ENCODE results near the gene GNAL. TPM values are rescaled to one million over a fixed set of nuclear protein-coding genes. Genes with fewer than 3 reads are reported as not detected.

Gene GNAL
- total and polyA plus RNA-seq, 2 of the 4 experiments (the other 2 are of a cell fraction) = 0.15 to 0.36 TPM

DNA sequence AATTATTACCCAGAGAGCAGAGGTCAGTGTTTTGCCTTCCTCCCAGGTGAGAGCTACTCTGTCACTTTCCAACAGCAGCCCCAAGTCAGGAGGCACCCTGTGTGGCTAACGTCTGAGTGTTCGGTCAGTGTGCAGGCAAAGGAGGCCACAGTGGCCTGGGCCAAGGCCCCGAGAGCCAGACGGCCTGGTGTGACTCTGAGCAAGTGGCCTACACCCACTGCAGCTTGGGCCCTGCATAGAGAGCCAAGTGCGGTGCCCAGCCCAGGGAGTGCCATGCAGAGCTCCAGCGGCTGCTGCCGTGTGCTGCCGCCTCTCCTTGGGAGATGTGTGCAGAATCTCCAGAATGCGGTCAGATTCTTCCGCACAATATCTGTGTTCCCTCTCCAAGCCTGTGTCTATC is 70.4 kb downstream of the GNAL start:
- TF ChIP-seq NFE2L2 (IDR thresholded peaks at IDR 0.05; ENCODE audit: low read depth, low read length) (no peak), RCOR1 (IDR thresholded peaks at IDR 0.05; ENCODE audit: insufficient replicate concordance, low read length) (no peak), CEBPB (IDR thresholded peaks at IDR 0.05; ENCODE audit: low read depth, low read length) (no peak), MAFK (IDR thresholded peaks at IDR 0.05; ENCODE audit: low read depth, low read length) (no peak), FOS (IDR thresholded peaks at IDR 0.05; ENCODE audit: low read depth, low read length) (no peak), MAZ (IDR thresholded peaks at IDR 0.05; ENCODE audit: borderline replicate concordance, low read depth, low read length) (no peak), RAD21 (IDR thresholded peaks at IDR 0.05; ENCODE audit: low read length) (no peak), CHD1 (IDR thresholded peaks at IDR 0.05; ENCODE audit: low read depth, low read length) (no peak), POLR2A (IDR thresholded peaks at IDR 0.05; ENCODE audit: low read depth, low read length) (no peak), BHLHE40 (IDR thresholded peaks at IDR 0.05; ENCODE audit: low read depth, low read length) (no peak), MXI1 (IDR thresholded peaks at IDR 0.05; ENCODE audit: borderline replicate concordance, low read depth, low read length) (no peak), SMC3 (IDR thresholded peaks at IDR 0.05; ENCODE audit: low read depth, low read length) (no peak)
- TF ChIP-seq, protein P1, sequence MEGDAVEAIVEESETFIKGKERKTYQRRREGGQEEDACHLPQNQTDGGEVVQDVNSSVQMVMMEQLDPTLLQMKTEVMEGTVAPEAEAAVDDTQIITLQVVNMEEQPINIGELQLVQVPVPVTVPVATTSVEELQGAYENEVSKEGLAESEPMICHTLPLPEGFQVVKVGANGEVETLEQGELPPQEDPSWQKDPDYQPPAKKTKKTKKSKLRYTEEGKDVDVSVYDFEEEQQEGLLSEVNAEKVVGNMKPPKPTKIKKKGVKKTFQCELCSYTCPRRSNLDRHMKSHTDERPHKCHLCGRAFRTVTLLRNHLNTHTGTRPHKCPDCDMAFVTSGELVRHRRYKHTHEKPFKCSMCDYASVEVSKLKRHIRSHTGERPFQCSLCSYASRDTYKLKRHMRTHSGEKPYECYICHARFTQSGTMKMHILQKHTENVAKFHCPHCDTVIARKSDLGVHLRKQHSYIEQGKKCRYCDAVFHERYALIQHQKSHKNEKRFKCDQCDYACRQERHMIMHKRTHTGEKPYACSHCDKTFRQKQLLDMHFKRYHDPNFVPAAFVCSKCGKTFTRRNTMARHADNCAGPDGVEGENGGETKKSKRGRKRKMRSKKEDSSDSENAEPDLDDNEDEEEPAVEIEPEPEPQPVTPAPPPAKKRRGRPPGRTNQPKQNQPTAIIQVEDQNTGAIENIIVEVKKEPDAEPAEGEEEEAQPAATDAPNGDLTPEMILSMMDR (conservative IDR thresholded peaks at IDR 0.05; ENCODE audit: low read depth, low read length) = no peak
- TF ChIP-seq, protein P2, sequence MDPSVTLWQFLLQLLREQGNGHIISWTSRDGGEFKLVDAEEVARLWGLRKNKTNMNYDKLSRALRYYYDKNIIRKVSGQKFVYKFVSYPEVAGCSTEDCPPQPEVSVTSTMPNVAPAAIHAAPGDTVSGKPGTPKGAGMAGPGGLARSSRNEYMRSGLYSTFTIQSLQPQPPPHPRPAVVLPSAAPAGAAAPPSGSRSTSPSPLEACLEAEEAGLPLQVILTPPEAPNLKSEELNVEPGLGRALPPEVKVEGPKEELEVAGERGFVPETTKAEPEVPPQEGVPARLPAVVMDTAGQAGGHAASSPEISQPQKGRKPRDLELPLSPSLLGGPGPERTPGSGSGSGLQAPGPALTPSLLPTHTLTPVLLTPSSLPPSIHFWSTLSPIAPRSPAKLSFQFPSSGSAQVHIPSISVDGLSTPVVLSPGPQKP (IDR thresholded peaks at IDR 0.05; ENCODE audit: borderline replicate concordance, low read depth, low read length) = no peak
- TF ChIP-seq, protein P3, sequence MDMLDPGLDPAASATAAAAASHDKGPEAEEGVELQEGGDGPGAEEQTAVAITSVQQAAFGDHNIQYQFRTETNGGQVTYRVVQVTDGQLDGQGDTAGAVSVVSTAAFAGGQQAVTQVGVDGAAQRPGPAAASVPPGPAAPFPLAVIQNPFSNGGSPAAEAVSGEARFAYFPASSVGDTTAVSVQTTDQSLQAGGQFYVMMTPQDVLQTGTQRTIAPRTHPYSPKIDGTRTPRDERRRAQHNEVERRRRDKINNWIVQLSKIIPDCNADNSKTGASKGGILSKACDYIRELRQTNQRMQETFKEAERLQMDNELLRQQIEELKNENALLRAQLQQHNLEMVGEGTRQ (IDR thresholded peaks at IDR 0.05; ENCODE audit: low read depth, low read length) = no peak
- Histone ChIP-seq H4K91ac (ENCODE audit: insufficient read depth, low read depth, low read length) (no peak overlapping the region), H2BK5ac (ENCODE audit: low read depth, low read length, poor library complexity, severe bottlenecking) (no peak overlapping the region), H4K8ac (ENCODE audit: low read depth in 2 of 2, low read length in 2 of 2) (no peak overlapping the region), H3K9me3 (ENCODE audit: control insufficient read depth, insufficient read depth, low read length) (no peaks in the 10 kb centered on the region), H2AFZ (replicated peaks; ENCODE audit: low read length, poor library complexity) (no peak overlapping the region), H3K9me1 (ENCODE audit: insufficient read depth, low read length) (no peaks in the 10 kb centered on the region), H3K56ac (ENCODE audit: extremely low read depth, insufficient read depth, low read length) (no peak overlapping the region), H2AK9ac (replicated peaks; ENCODE audit: low read depth, low read length, poor library complexity) (no peak overlapping the region), H3K4me3 (ENCODE audit: insufficient read depth, low read depth, low read length) (no peak overlapping the region), H3K27ac (ENCODE audit: insufficient read depth, low read length) (no peak overlapping the region), H2BK20ac (ENCODE audit: low read depth, low read length) (no peak overlapping the region), H3K23ac (ENCODE audit: low read depth, low read length) (no peak overlapping the region), H3K14ac (replicated peaks; ENCODE audit: low read depth, low read length) (no peak overlapping the region), H2AK5ac (ENCODE audit: low read depth, low read length) (no peak overlapping the region), H3K79me1 (ENCODE audit: low read depth in 1 of 2, low read length in 2 of 2) (no peaks in the 10 kb centered on the region), H2BK15ac (ENCODE audit: low read depth, low read length) (no peak overlapping the region), H3K36me3 (ENCODE audit: control insufficient read depth, insufficient read depth, low read length) (no peaks in the 10 kb centered on the region), H3K4me1 (ENCODE audit: control insufficient read depth, insufficient read depth, low read length) (no peaks in the 10 kb centered on the region), H3K27me3 (ENCODE audit: control insufficient read depth, insufficient read depth, low read length) (peaks cover 30% of the 10 kb centered on the region), H3K4ac (ENCODE audit: low read depth, low read length) (no peak overlapping the region), H3K18ac (ENCODE audit: low read depth, low read length) (no peak overlapping the region), H2BK120ac (ENCODE audit: low read depth, low read length) (no peak overlapping the region), H4K5ac (ENCODE audit: low read depth, low read length) (no peak overlapping the region), H3K4me2 (ENCODE audit: low read depth, low read length) (no peak overlapping the region), H4K20me1 (ENCODE audit: insufficient read depth, low read length) (no peaks in the 10 kb centered on the region), H3K9ac (ENCODE audit: low read depth, low read length) (no peak overlapping the region)
- ChIA-PET POLR2A (ENCODE audit: unreplicated experiment) (no interaction called here), CTCF (no interaction called here)
- dilution Hi-C loops (cut with HindIII; ENCODE audit: low sequenced_read_pairs, unreplicated experiment) = no loop called here
- ATAC-seq (ENCODE audit: low read depth) (no peak), DNase-seq (no peak)
- 86% methylated on average over 4 of the region's 10 CpGs; no CpG with 5 or more reads in 1 of the 2 experiments for WGBS, 2 experiments (ENCODE audit: extremely low coverage in 2 of 2, insufficient read length in 1 of 2)
- intact Hi-C loops (cut with micrococcal nuclease) = no loop called here
- BruUV-seq (replicated peaks) = no TSS peak
- in situ Hi-C loops (cut with MboI; ENCODE audit: low sequenced_read_pairs) = no loop called here
